Natural killer cell (primary cell): ENCODE results near the gene HOXB7. TPM values are rescaled to one million over a fixed set of nuclear protein-coding genes. Genes with fewer than 3 reads are reported as not detected.
A peak's percentile ranks its signal among the peaks of the same experiment; 100 is the strongest.

Source experiments
- ATAC-seq, 3 donors: fragments of 150-1000 bp in 2 of 3; fragments of 200-7000 bp in 1 of 3; cut with Tn5 transposase; 1 replicate in 1 of 3; 2 replicates in 2 of 3; pipeline ENCODE4 v1.10.0; 2021; ENCODE audit warnings: mild to moderate bottlenecking in 2 of 3, moderate library complexity in 2 of 3
- DNase-seq, 2 donors: peaks; one replicate each; pipeline versions ENCODE4 v3.0.0 to v3.0.0-alpha.2; 2013 to 2021; ENCODE audit warnings: mixed read lengths in 1 of 2
- H3K27ac ChIP-seq: one replicate; pipeline ENCODE4 v1.5.1; 2013; ENCODE audit warnings: mild to moderate bottlenecking, low read length
- H3K27me3 ChIP-seq: one replicate; pipeline ENCODE4 v1.6.1; 2013; ENCODE audit warnings: low read length; ENCODE audit not compliant: control insufficient read depth, insufficient read depth
- H3K36me3 ChIP-seq: one replicate; pipeline ENCODE4 v1.6.1; 2013; ENCODE audit warnings: low read length; ENCODE audit not compliant: control insufficient read depth, insufficient read depth
- H3K4me1 ChIP-seq: one replicate; pipeline ENCODE4 v1.6.1; 2013; ENCODE audit warnings: low read length; ENCODE audit not compliant: control insufficient read depth, insufficient read depth
- H3K4me3 ChIP-seq: one replicate; pipeline ENCODE4 v1.5.1; 2013; ENCODE audit warnings: low read length
- H3K9me3 ChIP-seq: one replicate; pipeline ENCODE4 v1.6.1; 2013; ENCODE audit warnings: low read length; ENCODE audit not compliant: control insufficient read depth, insufficient read depth
- H3K27ac Mint-ChIP-seq, 2 donors: one replicate each; pipeline ENCODE4 v1.8.0; 2022; ENCODE audit warnings: mild to moderate bottlenecking in 2 of 2, mixed read lengths in 2 of 2, moderate library complexity in 1 of 2
- H3K27me3 Mint-ChIP-seq, 2 donors: one replicate each; pipeline ENCODE4 v1.8.0; 2022; ENCODE audit warnings: low read depth in 2 of 2, mixed read lengths in 2 of 2
- H3K36me3 Mint-ChIP-seq: one replicate; pipeline ENCODE4 v1.8.0; 2022; ENCODE audit warnings: mixed read lengths
- H3K4me1 Mint-ChIP-seq, 2 donors: one replicate each; pipeline ENCODE4 v1.8.0; 2022; ENCODE audit warnings: mixed read lengths in 2 of 2
- H3K4me3 Mint-ChIP-seq: one replicate; pipeline ENCODE4 v1.8.0; 2022; ENCODE audit warnings: mild to moderate bottlenecking, moderate library complexity, mixed read lengths
- H3K9me3 Mint-ChIP-seq, 2 donors: one replicate each; pipeline ENCODE4 v1.8.0; 2022; ENCODE audit warnings: mixed read lengths in 2 of 2
- CTCF ChIP-seq: fragments of 200-600 bp; IDR thresholded peaks from one replicate; pipeline ENCODE4 v1.8.0; 2022; ENCODE audit warnings: antibody characterized with exemption
- WGBS: methylation state at CpG from one replicate; pipeline ENCODE4 v1.1.7; 2013; ENCODE audit warnings: missing lambda C conversion rate; ENCODE audit not compliant: insufficient coverage; 5-methylcytosine and 5-hydroxymethylcytosine counted together
- intact Hi-C: fragments of 100-400 bp; cut with micrococcal nuclease; formaldehyde crosslinking; loops from one replicate; pipeline ENCODE4 v1.14.2; 2022
- total RNA-seq, 4 donors: library from RNA; stranded (reverse); fragments of 120-200 nt in 1 of 4; gene quantifications; one replicate each; pipeline versions ENCODE4 v1.2.3 to v1.2.4, GENCODE V29; 2013 to 2022

HOXB7 gene
- total RNA-seq, 3 donors from 2014 or later (not counting 1 experiment from before 2014, with no cell fraction given) = 0.45 to 1.4 (median 0.97) TPM

- intact Hi-C loops = no loop called here
- Histone ChIP-seq H3K27me3 (peaks cover 36% of the 10 kb centered on the region), H3K27ac (no peak overlapping the region), H3K4me1 (peaks cover 49% of the 10 kb centered on the region), H3K9me3 (no peaks in the 10 kb centered on the region), H3K4me3 (no peak overlapping the region), H3K36me3 (no peaks in the 10 kb centered on the region)
- H3K9me3 Mint-ChIP-seq = no peaks in the 10 kb centered on the region
- ATAC-seq (no peak), DNase-seq (no peak)
- no peak overlapping the region for H3K27ac Mint-ChIP-seq
- H3K36me3 Mint-ChIP-seq = no peaks in the 10 kb centered on the region
- H3K27me3 Mint-ChIP-seq = peaks cover 38 to 55% of the 10 kb centered on the region in 2 donors
- 49% methylated on average over 24 of the region's 26 CpGs for WGBS
- H3K4me1 Mint-ChIP-seq = peaks cover 33 to 66% of the 10 kb centered on the region in 2 donors
- no peak for TF ChIP-seq CTCF
- peak overlapping the region; percentile 97 for H3K4me3 Mint-ChIP-seq
Observed at GRCh38 chr17:48579760-48580554, 30.9 kb downstream of the HOXB7 start.

GRCh38 chr17:48579471-48579759 lies 31.4 kb downstream of the HOXB7 start:
- peak overlapping the region; percentile 86 to 89 for H3K27ac Mint-ChIP-seq
- Histone ChIP-seq H3K27ac (no peak overlapping the region), H3K27me3 (peaks cover 36% of the 10 kb centered on the region), H3K4me3 (no peak overlapping the region), H3K4me1 (peaks cover 47% of the 10 kb centered on the region), H3K9me3 (no peaks in the 10 kb centered on the region), H3K36me3 (no peaks in the 10 kb centered on the region)
- intact Hi-C loops = no loop called here
- no peaks in the 10 kb centered on the region for H3K36me3 Mint-ChIP-seq
- no peaks in the 10 kb centered on the region for H3K9me3 Mint-ChIP-seq
- H3K27me3 Mint-ChIP-seq = peaks cover 38 to 53% of the 10 kb centered on the region in 2 donors
- DNase-seq (peak in 1 of 2 donors; percentile 16), ATAC-seq (no peak)
- H3K4me3 Mint-ChIP-seq = peak overlapping the region; percentile 97
- WGBS = 51% methylated on average over 3 of the region's 7 CpGs
- H3K4me1 Mint-ChIP-seq = peaks cover 31 to 60% of the 10 kb centered on the region in 2 donors
- no peak for TF ChIP-seq CTCF

- H3K27ac ChIP-seq = peak overlapping the region; percentile 51
- H3K4me3 ChIP-seq = peak overlapping the region; percentile 81
- DNase-seq = no peak
- peaks cover 35% of the 10 kb centered on the region for H3K27me3 ChIP-seq
- Mint-ChIP-seq H3K27ac (peak overlapping the region; percentile 86 to 89), H3K27me3 (peaks cover 37 to 48% of the 10 kb centered on the region in 2 donors), H3K9me3 (no peaks in the 10 kb centered on the region), H3K36me3 (no peaks in the 10 kb centered on the region), H3K4me1 (peaks cover 37 to 64% of the 10 kb centered on the region in 2 donors), H3K4me3 (peak overlapping the region; percentile 97)
- no peak for TF ChIP-seq CTCF
- peak; percentile 39 to 48 (median 44) for ATAC-seq
- no peaks in the 10 kb centered on the region for H3K9me3 ChIP-seq
- intact Hi-C loops = no loop called here
- WGBS = 12% methylated on average over 43 of the region's 43 CpGs
- H3K36me3 ChIP-seq = no peaks in the 10 kb centered on the region
- H3K4me1 ChIP-seq = peaks cover 51% of the 10 kb centered on the region
Observed at GRCh38 chr17:48578616-48579470, 32.0 kb downstream of the HOXB7 start.
